ENCODE results near the gene CDIP1. TPM values are rescaled to one million over a fixed set of nuclear protein-coding genes. Genes with fewer than 3 reads are reported as not detected.

The CDIP1 gene
- total RNA-seq, 1 donor from 2014 or later: 12.9 TPM

DNA sequence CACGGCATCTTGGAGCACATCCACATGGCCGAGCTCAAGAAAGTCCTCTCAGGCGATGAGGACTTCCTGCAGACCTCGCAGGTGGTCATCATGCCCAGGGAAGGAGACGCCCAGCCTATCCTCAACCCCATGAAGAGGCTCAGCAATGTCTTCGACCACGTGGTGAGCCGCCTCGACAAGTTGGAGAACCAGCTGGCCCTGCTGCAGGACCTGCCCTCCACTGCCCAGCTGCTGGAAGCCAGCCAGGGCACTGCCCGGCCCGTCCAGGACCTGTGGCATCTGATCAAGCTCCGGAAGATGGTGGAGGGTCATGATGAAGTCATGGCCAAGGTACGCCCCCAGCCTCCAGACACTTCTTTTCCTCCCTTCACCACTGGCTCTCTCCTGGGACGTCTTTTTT is 18.0 kb upstream of the CDIP1 start:
- intact Hi-C loops (cut with micrococcal nuclease): no loop called here
- TF ChIP-seq, protein P1, sequence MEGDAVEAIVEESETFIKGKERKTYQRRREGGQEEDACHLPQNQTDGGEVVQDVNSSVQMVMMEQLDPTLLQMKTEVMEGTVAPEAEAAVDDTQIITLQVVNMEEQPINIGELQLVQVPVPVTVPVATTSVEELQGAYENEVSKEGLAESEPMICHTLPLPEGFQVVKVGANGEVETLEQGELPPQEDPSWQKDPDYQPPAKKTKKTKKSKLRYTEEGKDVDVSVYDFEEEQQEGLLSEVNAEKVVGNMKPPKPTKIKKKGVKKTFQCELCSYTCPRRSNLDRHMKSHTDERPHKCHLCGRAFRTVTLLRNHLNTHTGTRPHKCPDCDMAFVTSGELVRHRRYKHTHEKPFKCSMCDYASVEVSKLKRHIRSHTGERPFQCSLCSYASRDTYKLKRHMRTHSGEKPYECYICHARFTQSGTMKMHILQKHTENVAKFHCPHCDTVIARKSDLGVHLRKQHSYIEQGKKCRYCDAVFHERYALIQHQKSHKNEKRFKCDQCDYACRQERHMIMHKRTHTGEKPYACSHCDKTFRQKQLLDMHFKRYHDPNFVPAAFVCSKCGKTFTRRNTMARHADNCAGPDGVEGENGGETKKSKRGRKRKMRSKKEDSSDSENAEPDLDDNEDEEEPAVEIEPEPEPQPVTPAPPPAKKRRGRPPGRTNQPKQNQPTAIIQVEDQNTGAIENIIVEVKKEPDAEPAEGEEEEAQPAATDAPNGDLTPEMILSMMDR (IDR thresholded peaks at IDR 0.05): no peak
- peaks cover 6% of the 10 kb centered on the region for H3K27me3 Mint-ChIP-seq
- no peak overlapping the region for H3K4me3 Mint-ChIP-seq
- H3K27ac Mint-ChIP-seq: no peak overlapping the region
- H3K9me3 Mint-ChIP-seq: no peaks in the 10 kb centered on the region
- ChIA-PET POLR2A (no interaction called here), CTCF (no interaction called here)
- no peaks in the 10 kb centered on the region for H3K36me3 Mint-ChIP-seq (ENCODE audit: low read depth)
- no peak for ATAC-seq (ENCODE audit: low read depth)
- H3K4me1 Mint-ChIP-seq: no peaks in the 10 kb centered on the region
- DNase-seq: no peak

DNA sequence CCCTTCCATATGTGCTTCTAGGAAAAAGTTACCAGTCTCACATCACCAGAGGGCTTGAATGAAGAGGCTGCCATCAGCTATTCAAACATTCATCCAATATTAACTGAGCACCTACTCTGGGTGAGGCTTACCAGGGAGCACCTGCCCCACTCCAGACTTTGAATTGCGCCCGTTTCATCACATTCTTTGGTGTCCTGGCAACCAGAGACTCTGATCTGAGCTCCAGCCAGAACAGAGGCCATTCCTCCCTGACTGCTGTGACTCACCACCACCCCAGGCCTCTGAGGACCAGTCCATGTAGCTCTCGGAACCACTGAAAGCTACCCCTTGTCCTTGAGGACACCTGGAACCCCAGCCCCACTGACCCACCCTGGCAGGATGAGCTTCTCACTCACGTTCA is 17.5 kb upstream of the CDIP1 start, which contains the start of gene C16orf96:
TSS of gene C16orf96 (plus strand) at position 229 of the 400 bp plus-strand sequence. CDS start at position 379, 150 bp downstream.
- POLR2A ChIA-PET: no interaction called here
- CTCF ChIA-PET: no interaction called here
- H3K27me3 Mint-ChIP-seq: peaks cover 6% of the 10 kb centered on the region

DNA sequence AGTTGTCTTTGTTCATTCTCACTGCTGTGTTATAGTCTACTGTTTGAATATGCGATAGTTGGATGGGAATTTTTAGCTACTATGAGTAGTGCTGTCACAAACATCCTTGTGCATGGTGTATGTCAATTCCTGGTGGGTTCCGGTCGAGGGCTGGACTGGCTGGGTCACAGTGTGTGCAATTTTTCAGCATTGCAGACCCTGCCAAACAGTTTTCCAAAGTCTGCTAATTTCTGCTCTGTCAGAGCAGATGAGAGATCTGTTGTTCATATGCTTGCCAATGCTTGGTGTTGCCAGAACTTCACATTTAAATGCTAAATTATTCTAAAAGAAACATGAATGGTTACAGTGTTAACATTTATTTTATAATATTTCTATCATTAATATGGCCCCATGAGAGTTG is 14.0 kb upstream of the CDIP1 start:
- CTCF ChIA-PET: interaction anchor here (11.4 kb wide), 1 partner anchor 45 kb away, joined by 116 read pairs; no protein-coding TSS in a partner anchor

More for the DNA sequence above, 17.5 kb upstream of the CDIP1 start, which contains the start of gene C16orf96:
- no peak within 1 kb of the TSS for H3K4me3 Mint-ChIP-seq
- no peaks in the 10 kb centered on the region for H3K9me3 Mint-ChIP-seq
- H3K36me3 Mint-ChIP-seq (ENCODE audit: low read depth): no peaks in the 10 kb centered on the region
- H3K27ac Mint-ChIP-seq: no peak within 1 kb of the TSS
- TF ChIP-seq, protein P1 (IDR thresholded peaks at IDR 0.05): no peak
- no peaks in the 10 kb centered on the region for H3K4me1 Mint-ChIP-seq
- intact Hi-C loops (cut with micrococcal nuclease): no loop called here
- ATAC-seq (ENCODE audit: low read depth): no peak
- DNase-seq: no peak

DNA sequence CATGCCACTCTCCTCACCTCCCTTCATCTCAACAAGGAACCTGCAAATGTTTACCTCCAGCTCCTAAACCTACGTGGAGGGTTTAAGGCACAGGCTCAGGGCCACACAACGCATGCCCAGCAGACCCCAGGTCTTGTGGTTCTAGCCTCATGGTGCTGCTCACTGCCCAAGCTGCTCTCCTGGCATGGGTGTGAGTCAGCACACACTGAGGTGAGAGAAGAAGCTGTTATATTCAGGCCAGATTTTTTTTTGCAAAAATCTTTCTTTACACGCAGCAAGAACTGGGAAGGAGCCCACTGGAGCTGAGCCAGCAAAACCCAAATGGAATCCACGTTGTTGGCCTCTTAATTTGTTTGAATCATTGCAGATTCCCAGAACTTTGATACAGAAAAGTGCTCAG is 12.0 kb upstream of the CDIP1 start:
- no peak overlapping the region for H3K27ac Mint-ChIP-seq
- no peaks in the 10 kb centered on the region for H3K36me3 Mint-ChIP-seq (ENCODE audit: low read depth)
- POLR2A ChIA-PET: no interaction called here

More for the DNA sequence above, 14.0 kb upstream of the CDIP1 start:
- peaks cover 4% of the 10 kb centered on the region for H3K4me1 Mint-ChIP-seq
- H3K4me3 Mint-ChIP-seq: no peak overlapping the region
- intact Hi-C loops (cut with micrococcal nuclease): no loop called here
- TF ChIP-seq, protein P1 (IDR thresholded peaks at IDR 0.05): no peak
- peaks cover 6% of the 10 kb centered on the region for H3K27me3 Mint-ChIP-seq
- POLR2A ChIA-PET: no interaction called here
- no peaks in the 10 kb centered on the region for H3K9me3 Mint-ChIP-seq
- no peak overlapping the region for H3K27ac Mint-ChIP-seq
- ATAC-seq (ENCODE audit: low read depth) (no peak), DNase-seq (no peak)
- H3K36me3 Mint-ChIP-seq (ENCODE audit: low read depth): no peaks in the 10 kb centered on the region

DNA sequence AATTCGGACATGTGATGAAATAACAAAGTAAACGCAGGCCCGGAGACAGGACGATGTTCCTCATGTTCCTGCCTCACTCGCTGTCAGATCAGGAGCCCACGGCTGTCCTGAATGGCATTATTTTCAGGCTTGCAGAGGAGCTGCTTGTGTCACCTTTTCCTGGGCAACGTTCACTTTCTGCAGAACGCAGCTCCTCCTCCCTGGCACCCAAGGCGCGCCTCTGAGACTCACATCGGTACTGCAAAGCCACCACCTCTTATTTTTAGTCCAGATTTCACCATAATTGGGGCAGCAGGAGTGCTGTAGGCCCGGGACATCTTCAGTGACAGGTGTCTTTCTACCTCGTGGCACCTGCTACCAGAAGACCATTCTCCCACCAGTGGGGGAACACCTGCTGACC is 9.6 kb upstream of the CDIP1 start:
- no peak overlapping the region for H3K4me3 Mint-ChIP-seq
- intact Hi-C loops (cut with micrococcal nuclease): loop anchor here (1.0 kb wide), 4 partner anchors 42 to 189 kb away; partner anchors contain the start of genes DNAJA3 and HMOX2
- TF ChIP-seq, protein P1 (IDR thresholded peaks at IDR 0.05): no peak
- no peaks in the 10 kb centered on the region for H3K9me3 Mint-ChIP-seq
- no peak for DNase-seq
- ATAC-seq (ENCODE audit: low read depth): no peak
- H3K4me1 Mint-ChIP-seq: peaks cover 4% of the 10 kb centered on the region
- H3K36me3 Mint-ChIP-seq (ENCODE audit: low read depth): no peaks in the 10 kb centered on the region
- H3K27ac Mint-ChIP-seq: no peak overlapping the region
- H3K27me3 Mint-ChIP-seq: no peaks in the 10 kb centered on the region
- CTCF ChIA-PET: interaction anchor here (0.6 to 11.4 kb wide), 10 partner anchors 9 to 259 kb away, joined by 3 to 116 read pairs (median 4); no protein-coding TSS in a partner anchor
- POLR2A ChIA-PET: interaction anchor here (0.9 to 2.0 kb wide), 2 partner anchors 42 to 68 kb away, joined by 4 to 18 read pairs; no protein-coding TSS in a partner anchor

More for the DNA sequence above, 12.0 kb upstream of the CDIP1 start:
- H3K27me3 Mint-ChIP-seq: no peaks in the 10 kb centered on the region
- no peak for DNase-seq
- H3K4me3 Mint-ChIP-seq: no peak overlapping the region
- ATAC-seq (ENCODE audit: low read depth): no peak
- CTCF ChIA-PET: interaction anchor here (11.4 kb wide), 1 partner anchor 43 kb away, joined by 116 read pairs; no protein-coding TSS in a partner anchor
- H3K9me3 Mint-ChIP-seq: no peaks in the 10 kb centered on the region
- intact Hi-C loops (cut with micrococcal nuclease): no loop called here
- H3K4me1 Mint-ChIP-seq: peaks cover 4% of the 10 kb centered on the region
- TF ChIP-seq, protein P1 (IDR thresholded peaks at IDR 0.05): no peak
